Neural cell (in vitro differentiated cells): Measurements from ENCODE around the gene AJUBA. TPM values are rescaled to one million over a fixed set of nuclear protein-coding genes. Genes with fewer than 3 reads are reported as not detected.

Experiments used
- H2AFZ ChIP-seq: fragments of 200-600, 300-800 bp; sonication (generic), shearing (Covaris generic); 2 replicates; pipeline ENCODE4 v1.6.0; 2014; ENCODE audit warnings: low read depth, mild to moderate bottlenecking, antibody characterized with exemption, low read length, moderate library complexity
- H3F3A ChIP-seq: fragments of 200-600 bp; shearing (Covaris generic); 2 replicates; pipeline ENCODE4 v1.6.1; 2016; ENCODE audit warnings: mild to moderate bottlenecking, moderate library complexity, mixed read lengths, antibody characterized with exemption, low read length; ENCODE audit not compliant: insufficient read depth, poor library complexity, severe bottlenecking
- H3K27ac ChIP-seq: fragments of 200-600, 300-800 bp; sonication (generic), shearing (Covaris generic); 2 replicates; pipeline ENCODE4 v1.5.1; 2014; ENCODE audit warnings: mild to moderate bottlenecking, low read length, moderate library complexity
- H3K27me3 ChIP-seq: fragments of 300-800, 200-600 bp; sonication (generic), shearing (Covaris generic); 2 replicates; pipeline ENCODE4 v1.6.0; 2014; ENCODE audit warnings: mild to moderate bottlenecking, low read depth, low read length, moderate library complexity; ENCODE audit not compliant: insufficient read depth
- H3K36me3 ChIP-seq: fragments of 300-800, 200-600 bp; sonication (generic), shearing (Covaris generic); 2 replicates; pipeline ENCODE4 v1.5.1; 2014; ENCODE audit warnings: mild to moderate bottlenecking, antibody characterized with exemption, low read length, moderate library complexity; ENCODE audit not compliant: insufficient read depth
- H3K4me2 ChIP-seq: fragments of 300-800, 200-600 bp; sonication (generic), shearing (Covaris generic); 2 replicates; pipeline ENCODE4 v1.6.0; 2014; ENCODE audit warnings: mild to moderate bottlenecking, low read length
- H3K4me3 ChIP-seq: fragments of 300-800, 200-600 bp; sonication (generic), shearing (Covaris generic); 2 replicates; pipeline ENCODE4 v1.5.1; 2014; ENCODE audit warnings: mild to moderate bottlenecking, low read length, moderate library complexity
- H3K79me2 ChIP-seq: fragments of 200-600 bp; shearing (Covaris generic); replicated peaks from 2 replicates; pipeline ENCODE4 v1.6.0; 2014; ENCODE audit warnings: mild to moderate bottlenecking, low read length, moderate library complexity; ENCODE audit not compliant: insufficient read depth
- H3K9ac ChIP-seq: fragments of 300-800, 200-600 bp; sonication (generic), shearing (Covaris generic); 2 replicates; pipeline ENCODE4 v1.6.1; 2016; ENCODE audit warnings: mild to moderate bottlenecking, low read length, mixed read lengths
- H3K9me2 ChIP-seq: fragments of 200-600 bp; shearing (Covaris generic); 2 replicates; pipeline ENCODE4 v1.6.1; 2016; ENCODE audit warnings: mild to moderate bottlenecking, low read length, mixed read lengths; ENCODE audit not compliant: insufficient read depth
- H3K9me3 ChIP-seq: fragments of 200-600, 300-800 bp; sonication (generic), shearing (Covaris generic); 2 replicates; pipeline ENCODE4 v1.6.1; 2016; ENCODE audit warnings: mild to moderate bottlenecking, mixed run types, low read length, moderate library complexity, mixed read lengths
- H4K20me1 ChIP-seq: fragments of 200-600 bp; shearing (Covaris generic); 2 replicates; pipeline ENCODE4 v1.6.1; 2016; ENCODE audit warnings: mild to moderate bottlenecking, mixed run types; ENCODE audit not compliant: insufficient read depth
- EP300 ChIP-seq: fragments of 450-650 bp; conservative IDR thresholded peaks from 2 replicates; pipeline ENCODE4 v1.6.1; 2014; ENCODE audit warnings: antibody characterized with exemption, mild to moderate bottlenecking, moderate library complexity; ENCODE audit not compliant: poor library complexity, severe bottlenecking
- EZH2 ChIP-seq: fragments of 200-600, 300-800 bp; shearing (Covaris generic), sonication (generic); IDR thresholded peaks from 2 replicates; pipeline ENCODE4 v1.6.1; 2014; ENCODE audit warnings: antibody characterized with exemption, low read length, borderline replicate concordance, mild to moderate bottlenecking; ENCODE audit not compliant: insufficient read depth, poor library complexity, severe bottlenecking
- POLR2AphosphoS5 ChIP-seq: IDR thresholded peaks from 2 replicates; pipeline ENCODE4 v1.6.1; 2012
- SMC3 ChIP-seq: fragments of 450-650 bp; conservative IDR thresholded peaks from 2 replicates; pipeline ENCODE4 v1.6.1; 2014; ENCODE audit warnings: antibody characterized with exemption, mild to moderate bottlenecking, moderate library complexity; ENCODE audit not compliant: poor library complexity
- TAF1 ChIP-seq: IDR thresholded peaks from 2 replicates; pipeline ENCODE4 v1.6.1; 2012; ENCODE audit warnings: low read depth
- polyA plus RNA-seq: library from polyadenylated mRNA; depleted of rRNA; stranded (reverse); fragments of >200 nt; gene quantifications from 2 replicates; pipeline ENCODE4 v1.2.3, GENCODE V29; 2014
- TF ChIP-seq, protein P1 (sequence below): fragments of 450-650 bp; IDR thresholded peaks from 2 replicates; pipeline ENCODE4 v1.5.1; 2014; ENCODE audit warnings: antibody characterized with exemption, mild to moderate bottlenecking, moderate library complexity; ENCODE audit not compliant: poor library complexity, severe bottlenecking
- TF ChIP-seq, protein P2 (sequence below): IDR thresholded peaks from 2 replicates; pipeline ENCODE4 v1.6.1; 2012; ENCODE audit warnings: borderline replicate concordance

Gene AJUBA
- polyA plus RNA-seq, 1 donor from 2014 or later: 1.9 TPM

DNA sequence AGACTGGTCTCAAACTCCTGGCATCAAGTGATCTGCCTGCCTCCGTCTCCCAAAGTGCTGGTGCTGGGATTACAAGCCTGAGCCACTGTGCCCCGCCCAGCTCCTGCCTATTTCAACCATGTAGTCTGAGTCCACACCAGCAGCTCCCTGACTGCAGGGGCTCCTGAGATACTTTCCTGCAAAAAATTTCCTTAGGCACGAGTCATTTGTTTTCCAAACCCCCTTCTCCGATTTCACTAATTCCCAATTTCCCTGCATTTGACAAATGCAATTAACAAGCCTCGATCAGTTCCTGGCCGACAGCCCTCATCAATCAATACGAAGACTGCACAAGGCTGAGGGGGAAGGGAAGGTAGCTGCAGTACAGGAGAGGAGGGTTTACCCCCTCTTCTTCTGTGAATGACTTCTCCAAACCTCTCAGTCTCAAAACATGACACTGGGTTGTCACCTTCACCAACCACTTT, 42.3 kb upstream of the AJUBA start:
- H3K36me3 ChIP-seq: no peaks in the 10 kb centered on the region
- H2AFZ ChIP-seq: no peak overlapping the region
- TF ChIP-seq, protein P1, sequence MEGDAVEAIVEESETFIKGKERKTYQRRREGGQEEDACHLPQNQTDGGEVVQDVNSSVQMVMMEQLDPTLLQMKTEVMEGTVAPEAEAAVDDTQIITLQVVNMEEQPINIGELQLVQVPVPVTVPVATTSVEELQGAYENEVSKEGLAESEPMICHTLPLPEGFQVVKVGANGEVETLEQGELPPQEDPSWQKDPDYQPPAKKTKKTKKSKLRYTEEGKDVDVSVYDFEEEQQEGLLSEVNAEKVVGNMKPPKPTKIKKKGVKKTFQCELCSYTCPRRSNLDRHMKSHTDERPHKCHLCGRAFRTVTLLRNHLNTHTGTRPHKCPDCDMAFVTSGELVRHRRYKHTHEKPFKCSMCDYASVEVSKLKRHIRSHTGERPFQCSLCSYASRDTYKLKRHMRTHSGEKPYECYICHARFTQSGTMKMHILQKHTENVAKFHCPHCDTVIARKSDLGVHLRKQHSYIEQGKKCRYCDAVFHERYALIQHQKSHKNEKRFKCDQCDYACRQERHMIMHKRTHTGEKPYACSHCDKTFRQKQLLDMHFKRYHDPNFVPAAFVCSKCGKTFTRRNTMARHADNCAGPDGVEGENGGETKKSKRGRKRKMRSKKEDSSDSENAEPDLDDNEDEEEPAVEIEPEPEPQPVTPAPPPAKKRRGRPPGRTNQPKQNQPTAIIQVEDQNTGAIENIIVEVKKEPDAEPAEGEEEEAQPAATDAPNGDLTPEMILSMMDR: no peak
- TF ChIP-seq SMC3: no peak
- no peak for TF ChIP-seq TAF1
- no peak for TF ChIP-seq POLR2AphosphoS5
- no peak for TF ChIP-seq EZH2
- no peak overlapping the region for H3K4me3 ChIP-seq
- H3F3A ChIP-seq: no peaks in the 10 kb centered on the region
- no peak overlapping the region for H3K4me2 ChIP-seq
- H3K9ac ChIP-seq: no peak overlapping the region
- no peaks in the 10 kb centered on the region for H3K27me3 ChIP-seq
- no peaks in the 10 kb centered on the region for H3K79me2 ChIP-seq
- H4K20me1 ChIP-seq: no peaks in the 10 kb centered on the region
- peak overlapping the region; percentile 15 for H3K27ac ChIP-seq
- H3K9me3 ChIP-seq: no peaks in the 10 kb centered on the region
- no peaks in the 10 kb centered on the region for H3K9me2 ChIP-seq

DNA sequence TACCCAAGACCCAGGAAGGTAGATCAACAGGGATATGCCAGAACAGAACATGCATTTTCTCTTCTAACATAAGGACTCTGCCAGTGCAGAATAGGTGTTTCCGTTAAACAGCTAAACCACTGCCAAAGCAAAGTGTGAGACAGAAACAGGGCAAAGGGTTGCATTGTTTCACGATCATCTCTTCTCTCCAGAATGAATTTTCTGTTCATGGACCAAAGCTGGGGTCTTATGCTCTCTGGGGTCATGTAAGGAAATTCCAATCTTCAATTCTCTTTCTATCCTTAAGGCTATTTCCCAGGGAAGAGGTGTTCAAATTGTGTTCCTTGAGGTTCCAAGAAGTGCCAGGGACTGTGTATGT, 41.4 kb upstream of the AJUBA start:
- no peak overlapping the region for H3K4me2 ChIP-seq
- H3K4me3 ChIP-seq: no peak overlapping the region
- H2AFZ ChIP-seq: no peak overlapping the region
- no peaks in the 10 kb centered on the region for H3K27me3 ChIP-seq
- no peaks in the 10 kb centered on the region for H3K9me3 ChIP-seq
- H3K9me2 ChIP-seq: no peaks in the 10 kb centered on the region
- H3K36me3 ChIP-seq: no peaks in the 10 kb centered on the region
- TF ChIP-seq, protein P2, sequence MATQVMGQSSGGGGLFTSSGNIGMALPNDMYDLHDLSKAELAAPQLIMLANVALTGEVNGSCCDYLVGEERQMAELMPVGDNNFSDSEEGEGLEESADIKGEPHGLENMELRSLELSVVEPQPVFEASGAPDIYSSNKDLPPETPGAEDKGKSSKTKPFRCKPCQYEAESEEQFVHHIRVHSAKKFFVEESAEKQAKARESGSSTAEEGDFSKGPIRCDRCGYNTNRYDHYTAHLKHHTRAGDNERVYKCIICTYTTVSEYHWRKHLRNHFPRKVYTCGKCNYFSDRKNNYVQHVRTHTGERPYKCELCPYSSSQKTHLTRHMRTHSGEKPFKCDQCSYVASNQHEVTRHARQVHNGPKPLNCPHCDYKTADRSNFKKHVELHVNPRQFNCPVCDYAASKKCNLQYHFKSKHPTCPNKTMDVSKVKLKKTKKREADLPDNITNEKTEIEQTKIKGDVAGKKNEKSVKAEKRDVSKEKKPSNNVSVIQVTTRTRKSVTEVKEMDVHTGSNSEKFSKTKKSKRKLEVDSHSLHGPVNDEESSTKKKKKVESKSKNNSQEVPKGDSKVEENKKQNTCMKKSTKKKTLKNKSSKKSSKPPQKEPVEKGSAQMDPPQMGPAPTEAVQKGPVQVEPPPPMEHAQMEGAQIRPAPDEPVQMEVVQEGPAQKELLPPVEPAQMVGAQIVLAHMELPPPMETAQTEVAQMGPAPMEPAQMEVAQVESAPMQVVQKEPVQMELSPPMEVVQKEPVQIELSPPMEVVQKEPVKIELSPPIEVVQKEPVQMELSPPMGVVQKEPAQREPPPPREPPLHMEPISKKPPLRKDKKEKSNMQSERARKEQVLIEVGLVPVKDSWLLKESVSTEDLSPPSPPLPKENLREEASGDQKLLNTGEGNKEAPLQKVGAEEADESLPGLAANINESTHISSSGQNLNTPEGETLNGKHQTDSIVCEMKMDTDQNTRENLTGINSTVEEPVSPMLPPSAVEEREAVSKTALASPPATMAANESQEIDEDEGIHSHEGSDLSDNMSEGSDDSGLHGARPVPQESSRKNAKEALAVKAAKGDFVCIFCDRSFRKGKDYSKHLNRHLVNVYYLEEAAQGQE: no peak
- TF ChIP-seq, protein P1: no peak
- TF ChIP-seq SMC3 (no peak), EP300 (no peak), TAF1 (no peak)
- H3K9ac ChIP-seq: no peak overlapping the region
- H4K20me1 ChIP-seq: no peaks in the 10 kb centered on the region
- no peaks in the 10 kb centered on the region for H3K79me2 ChIP-seq
- no peaks in the 10 kb centered on the region for H3F3A ChIP-seq
- no peak overlapping the region for H3K27ac ChIP-seq
